DND-41 (cell line): ENCODE results near the gene AQP2.

Source experiments
- ATAC-seq: fragments of 200-7000 bp; cut with Tn5 transposase; 3 replicates; pipeline ENCODE4 v1.9.1; 2021; ENCODE audit warnings: low read depth; ENCODE audit not compliant: insufficient read depth
- DNase-seq: peaks from one replicate; pipeline ENCODE4 v3.0.0-alpha.2; 2020
- H2AFZ ChIP-seq: 2 replicates; pipeline ENCODE4 v1.6.0; 2012; ENCODE audit warnings: low read depth, low read length
- H3K27ac ChIP-seq: 2 replicates; pipeline ENCODE4 v1.5.1; 2012; ENCODE audit warnings: low read length, inconsistent platforms
- H3K27me3 ChIP-seq: fragments of 200-600 bp; sonication (generic); 2 replicates; pipeline ENCODE4 v1.6.0; 2012; ENCODE audit warnings: low read length, mild to moderate bottlenecking, inconsistent platforms; ENCODE audit not compliant: insufficient read depth, poor library complexity
- H3K36me3 ChIP-seq: 2 replicates; pipeline ENCODE4 v1.5.1; 2012; ENCODE audit warnings: low read length, inconsistent platforms; ENCODE audit not compliant: insufficient read depth
- H3K4me1 ChIP-seq: 2 replicates; pipeline ENCODE4 v1.5.1; 2012; ENCODE audit warnings: mild to moderate bottlenecking, low read length; ENCODE audit not compliant: insufficient read depth
- H3K4me2 ChIP-seq: 2 replicates; pipeline ENCODE4 v1.6.0; 2012; ENCODE audit warnings: mild to moderate bottlenecking, moderate library complexity, low read length, inconsistent platforms; ENCODE audit not compliant: insufficient read depth
- H3K4me3 ChIP-seq, 2 experiments: fragments of 200-600 bp in 1 of 2; shearing (Covaris generic) in 1 of 2; 2 replicates each; pipeline ENCODE4 v1.5.1; 2012 to 2016; ENCODE audit warnings: inconsistent platforms in 2 of 2, low read length in 2 of 2, mild to moderate bottlenecking in 2 of 2, low read depth in 1 of 2, moderate library complexity in 1 of 2
- H3K79me2 ChIP-seq: 2 replicates; pipeline ENCODE4 v1.6.0; 2012; ENCODE audit warnings: low read length, inconsistent platforms; ENCODE audit not compliant: insufficient read depth
- H3K9ac ChIP-seq: 2 replicates; pipeline ENCODE4 v1.6.0; 2012; ENCODE audit warnings: low read depth, mild to moderate bottlenecking, inconsistent platforms, low read length, moderate library complexity
- H3K9me3 ChIP-seq: 2 replicates; pipeline ENCODE4 v1.5.1; 2012; ENCODE audit warnings: low read length, moderate library complexity, mild to moderate bottlenecking, inconsistent platforms; ENCODE audit not compliant: insufficient read depth, severe bottlenecking
- H4K20me1 ChIP-seq: 2 replicates; pipeline ENCODE4 v1.6.0; 2012; ENCODE audit warnings: low read length; ENCODE audit not compliant: insufficient read depth
- EZH2 ChIP-seq: IDR thresholded peaks from 3 replicates; pipeline ENCODE4 v1.6.1; 2012; ENCODE audit warnings: borderline replicate concordance, low read depth, mild to moderate bottlenecking, moderate library complexity, low read length, inconsistent platforms; ENCODE audit not compliant: severe bottlenecking
- TF ChIP-seq, protein P1 (sequence below): IDR thresholded peaks from 2 replicates; pipeline ENCODE4 v1.5.1; 2012; ENCODE audit warnings: borderline replicate concordance, low read length, moderate library complexity, mild to moderate bottlenecking; ENCODE audit not compliant: poor library complexity, severe bottlenecking; ENCODE audit errors: extremely low read depth

The AQP2 gene

DNA sequence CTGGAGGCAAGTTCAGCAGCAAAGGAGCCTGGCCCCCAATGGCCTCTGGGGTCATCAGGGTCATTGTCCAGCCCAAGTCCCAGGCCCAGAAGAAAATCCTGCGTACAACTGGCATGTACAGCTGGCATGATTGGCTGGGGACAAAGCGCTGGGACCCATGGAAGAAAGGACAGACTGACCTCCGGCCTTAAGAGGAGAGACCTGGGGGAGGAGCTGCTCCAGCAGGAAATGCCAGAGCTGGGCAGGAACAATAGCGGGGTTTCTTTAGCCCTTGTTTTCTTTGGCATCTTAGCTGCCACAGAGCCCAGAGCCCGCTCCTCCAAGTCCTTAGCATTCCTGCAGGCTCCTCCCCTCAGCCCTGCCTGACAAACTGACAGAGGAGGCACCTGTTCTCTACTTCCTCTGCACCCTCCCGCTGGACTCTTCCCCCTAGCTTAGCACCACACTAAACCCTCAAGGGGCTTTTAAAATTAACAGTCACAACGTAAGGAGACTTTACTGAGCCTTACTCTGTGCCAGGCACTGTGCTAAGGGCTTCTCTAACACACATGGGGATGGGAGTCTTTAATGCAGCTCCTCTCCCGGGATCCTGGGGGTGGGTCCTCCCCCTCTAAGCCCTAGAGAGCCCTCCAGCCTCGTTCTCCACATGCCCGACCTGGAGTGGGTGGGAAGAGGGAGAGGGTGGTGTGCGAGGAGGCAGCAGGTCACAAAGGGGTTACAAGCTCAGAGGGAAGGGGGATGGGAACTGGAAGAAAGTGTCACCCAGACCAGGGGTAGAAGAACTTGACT is 9.3 kb downstream of the AQP2 start:
- TF ChIP-seq EZH2, result no peak
- TF ChIP-seq, protein P1, sequence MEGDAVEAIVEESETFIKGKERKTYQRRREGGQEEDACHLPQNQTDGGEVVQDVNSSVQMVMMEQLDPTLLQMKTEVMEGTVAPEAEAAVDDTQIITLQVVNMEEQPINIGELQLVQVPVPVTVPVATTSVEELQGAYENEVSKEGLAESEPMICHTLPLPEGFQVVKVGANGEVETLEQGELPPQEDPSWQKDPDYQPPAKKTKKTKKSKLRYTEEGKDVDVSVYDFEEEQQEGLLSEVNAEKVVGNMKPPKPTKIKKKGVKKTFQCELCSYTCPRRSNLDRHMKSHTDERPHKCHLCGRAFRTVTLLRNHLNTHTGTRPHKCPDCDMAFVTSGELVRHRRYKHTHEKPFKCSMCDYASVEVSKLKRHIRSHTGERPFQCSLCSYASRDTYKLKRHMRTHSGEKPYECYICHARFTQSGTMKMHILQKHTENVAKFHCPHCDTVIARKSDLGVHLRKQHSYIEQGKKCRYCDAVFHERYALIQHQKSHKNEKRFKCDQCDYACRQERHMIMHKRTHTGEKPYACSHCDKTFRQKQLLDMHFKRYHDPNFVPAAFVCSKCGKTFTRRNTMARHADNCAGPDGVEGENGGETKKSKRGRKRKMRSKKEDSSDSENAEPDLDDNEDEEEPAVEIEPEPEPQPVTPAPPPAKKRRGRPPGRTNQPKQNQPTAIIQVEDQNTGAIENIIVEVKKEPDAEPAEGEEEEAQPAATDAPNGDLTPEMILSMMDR, result no peak

DNA sequence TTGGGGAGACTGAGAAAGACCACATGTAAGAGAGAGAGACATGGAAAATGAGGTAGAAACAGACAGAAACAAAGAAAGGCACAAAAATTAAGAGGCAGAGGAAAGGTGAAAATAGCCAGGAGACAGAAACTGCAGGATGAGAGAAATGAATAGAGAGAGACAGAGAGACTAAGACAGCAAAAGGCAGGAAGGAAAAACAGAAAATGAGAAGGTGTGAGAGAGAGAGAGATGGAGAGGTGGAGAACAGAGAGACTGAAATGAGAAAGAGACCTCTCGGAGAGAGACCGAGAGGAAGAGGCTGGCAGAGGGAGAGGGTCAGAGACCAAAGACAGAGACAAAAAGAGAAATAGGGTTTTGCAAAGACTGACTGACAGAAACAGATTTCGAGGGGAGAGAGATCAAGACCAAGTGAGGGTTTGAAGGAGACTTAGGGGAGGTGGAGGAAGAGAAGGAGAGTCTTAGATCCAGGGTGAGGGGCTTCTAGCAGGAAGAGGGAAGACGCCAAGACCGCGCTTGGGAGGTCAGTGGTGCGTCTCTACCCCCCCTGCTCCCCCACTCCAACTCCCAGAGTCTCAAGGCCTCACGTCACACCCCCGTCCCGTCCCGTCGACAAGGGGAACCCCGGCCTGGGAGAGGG is 10.1 kb downstream of the AQP2 start:
- no peaks in the 10 kb centered on the region for H3K36me3 ChIP-seq
- no peaks in the 10 kb centered on the region for H3K79me2 ChIP-seq
- no peak overlapping the region for H3K4me3 ChIP-seq
- no peak overlapping the region for H3K4me2 ChIP-seq
- 0 out of 2 replicates have a peak overlapping the region, but pooled peaks have one; percentile 42 for H3K27ac ChIP-seq
- no peak overlapping the region for H3K9ac ChIP-seq
- TF ChIP-seq, protein P1, result no peak
- TF ChIP-seq EZH2, result no peak
- H3K9me3 ChIP-seq, result no peaks in the 10 kb centered on the region
- no peaks in the 10 kb centered on the region for H3K27me3 ChIP-seq
- H2AFZ ChIP-seq, result peak overlapping the region; percentile 53; the same call in 1 of the 2 replicates
- H4K20me1 ChIP-seq, result no peaks in the 10 kb centered on the region
- ATAC-seq (no peak), DNase-seq (no peak)
- peaks cover 15% of the 10 kb centered on the region for H3K4me1 ChIP-seq

More for the DNA sequence above, 9.3 kb downstream of the AQP2 start:
- Histone ChIP-seq H3K4me2 (no peak overlapping the region), H2AFZ (peak overlapping the region; percentile 53), H4K20me1 (no peaks in the 10 kb centered on the region), H3K9me3 (no peaks in the 10 kb centered on the region), H3K36me3 (no peaks in the 10 kb centered on the region), H3K4me3 (no peak overlapping the region), H3K79me2 (no peaks in the 10 kb centered on the region), H3K4me1 (peaks cover 15% of the 10 kb centered on the region), H3K27me3 (no peaks in the 10 kb centered on the region), H3K9ac (no peak overlapping the region), H3K27ac (peak overlapping the region; percentile 42; the same call in 1 of the 2 replicates)
- peak; percentile 82 for ATAC-seq
- DNase-seq, result peak; percentile 48

DNA sequence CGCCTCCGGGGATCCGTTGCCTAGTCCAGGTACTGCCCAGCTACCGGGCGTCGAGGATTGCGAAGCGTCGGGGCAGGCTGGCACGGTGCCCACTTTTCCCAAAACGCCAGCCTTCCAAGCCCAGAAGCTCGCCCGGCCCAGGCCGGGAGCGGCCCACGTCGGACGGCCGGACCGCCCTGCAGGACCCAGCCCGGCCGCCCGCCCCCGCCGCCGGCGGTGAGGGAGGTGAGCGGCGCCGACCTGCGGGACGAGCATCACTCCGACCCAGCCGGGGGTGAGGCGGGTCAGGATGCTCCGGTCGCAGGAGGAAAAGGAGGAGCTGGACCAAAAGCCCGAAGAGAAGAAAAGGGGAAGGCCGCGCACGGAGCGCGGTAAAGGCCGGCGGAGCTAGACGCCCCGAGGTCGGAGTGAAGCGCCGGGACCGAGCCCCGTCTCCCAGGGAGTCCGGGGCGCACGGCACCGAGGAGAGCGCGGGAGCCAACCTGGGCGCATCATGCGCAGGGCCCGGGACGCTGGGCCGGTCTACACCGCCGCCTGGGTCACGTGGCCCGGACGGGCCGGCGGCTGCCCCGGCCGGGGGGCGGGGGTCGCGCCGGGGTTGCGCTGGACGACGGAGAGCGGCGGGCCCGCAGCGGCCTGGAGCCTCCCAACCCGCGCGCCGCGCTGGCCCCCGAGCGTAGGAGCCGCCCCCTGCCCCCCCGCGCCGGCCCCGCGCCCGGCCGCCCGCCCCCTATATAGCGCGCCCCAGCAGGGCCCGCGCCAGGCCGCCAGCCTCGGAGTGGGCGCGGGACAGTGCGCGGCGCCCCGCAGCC is 10.8 kb downstream of the AQP2 start, which contains the start of gene AQP5:
Gene AQP5, plus strand, starts transcription at position 762 of the 812 bp plus-strand sequence. CDS start 146 bp downstream, outside the sequence.
- no peaks in the 10 kb centered on the region for H3K9me3 ChIP-seq
- TF ChIP-seq EZH2, result no peak
- TF ChIP-seq, protein P1, result no peak
- peaks cover 2% of the 10 kb centered on the region for H3K27me3 ChIP-seq
- H3K4me3 ChIP-seq, result no peak within 1 kb of the TSS
- peaks cover 15% of the 10 kb centered on the region for H3K4me1 ChIP-seq
- DNase-seq (no peak), ATAC-seq (no peak)
- no peak within 1 kb of the TSS for H3K27ac ChIP-seq
- H2AFZ ChIP-seq, result no peak within 1 kb of the TSS
- H3K9ac ChIP-seq, result no peak within 1 kb of the TSS
- H4K20me1 ChIP-seq, result no peaks in the 10 kb centered on the region
- H3K79me2 ChIP-seq, result no peaks in the 10 kb centered on the region
- no peak within 1 kb of the TSS for H3K4me2 ChIP-seq
- no peaks in the 10 kb centered on the region for H3K36me3 ChIP-seq
